GM19023 (cell line): Measurements from ENCODE around the gene SMIM33.
"Not testable (repeated sequence)": the region's sequence is repeated elsewhere in the genome, so short reads cannot be mapped to it uniquely, and the experiment has no call there.

Experiments used
- ATAC-seq: cut with Tn5 transposase; IDR thresholded peaks from one replicate; pipeline ENCODE4 v1.9.1; 2021; ENCODE audit warnings: mild to moderate bottlenecking, moderate library complexity; ENCODE audit not compliant: unreplicated experiment

The SMIM33 gene

DNA sequence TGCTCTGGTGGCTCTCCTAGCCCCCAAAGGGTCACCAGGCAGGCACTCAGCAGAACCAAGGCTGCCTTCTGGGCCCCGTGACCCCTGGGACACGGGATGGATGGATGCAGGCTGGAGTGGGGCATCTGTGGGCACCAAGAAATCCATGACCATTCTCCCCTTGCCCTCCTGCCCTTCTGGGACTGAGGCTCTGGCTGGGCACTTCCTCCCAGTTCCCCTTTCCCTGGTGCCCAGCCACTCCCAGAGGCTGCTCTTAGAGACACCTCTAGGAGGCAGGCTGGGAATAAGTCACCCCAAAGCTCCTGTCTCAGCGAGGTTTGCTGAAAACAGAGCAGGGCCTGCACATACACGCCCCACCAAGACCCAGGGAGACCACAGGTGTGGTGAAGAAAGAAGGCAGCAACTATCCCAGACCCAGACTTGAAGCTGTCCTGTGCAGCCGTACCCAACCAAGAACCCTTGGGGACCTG lies 10.8 kb downstream of the SMIM33 start:
- ATAC-seq, result no peak

DNA sequence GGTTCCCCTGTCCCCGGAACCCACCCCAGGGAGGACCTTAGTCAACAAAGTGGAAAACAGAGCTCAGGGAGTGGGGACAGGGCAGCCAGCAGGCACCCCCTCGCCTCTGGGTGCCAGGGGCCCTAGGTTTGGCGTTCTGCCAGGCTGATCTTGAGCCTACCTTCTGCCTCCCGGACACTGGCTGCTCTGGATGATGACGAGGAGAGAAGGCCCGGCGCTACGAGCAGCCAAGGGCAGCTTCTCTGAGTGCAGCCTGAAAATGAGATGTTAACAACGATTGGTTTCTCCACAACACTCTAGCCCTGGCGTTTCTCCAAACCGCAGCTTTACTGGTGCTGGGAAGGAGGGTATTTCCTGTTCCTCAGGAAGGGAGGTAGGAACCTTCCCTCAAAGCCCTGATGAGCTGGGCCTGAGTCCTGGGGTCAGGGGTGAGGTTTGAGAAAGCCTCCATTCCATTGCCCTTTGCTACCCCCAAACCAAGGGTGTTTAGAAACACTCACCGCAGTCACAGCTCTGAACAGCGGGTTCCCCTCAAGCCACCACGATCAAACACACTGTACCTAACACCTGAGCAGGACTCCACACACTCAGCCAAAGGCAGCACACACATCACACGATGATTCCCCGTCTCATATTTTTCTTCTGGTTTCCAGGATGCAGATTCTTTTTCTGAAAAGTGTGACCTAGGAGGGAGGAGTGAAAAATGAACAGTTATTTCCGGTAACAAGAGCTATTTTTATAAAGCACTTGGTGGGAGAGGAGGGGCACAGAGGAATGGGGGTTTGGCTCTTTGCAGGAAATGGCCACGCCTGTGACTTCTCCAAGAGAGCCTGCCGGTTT lies 11.5 kb downstream of the SMIM33 start, which contains the start of gene STING1:
STING1 (minus strand) TSS at position 709 of the 840 bp plus-strand sequence. CDS start 1,054 bp downstream, outside the sequence.
- no peak for ATAC-seq

DNA sequence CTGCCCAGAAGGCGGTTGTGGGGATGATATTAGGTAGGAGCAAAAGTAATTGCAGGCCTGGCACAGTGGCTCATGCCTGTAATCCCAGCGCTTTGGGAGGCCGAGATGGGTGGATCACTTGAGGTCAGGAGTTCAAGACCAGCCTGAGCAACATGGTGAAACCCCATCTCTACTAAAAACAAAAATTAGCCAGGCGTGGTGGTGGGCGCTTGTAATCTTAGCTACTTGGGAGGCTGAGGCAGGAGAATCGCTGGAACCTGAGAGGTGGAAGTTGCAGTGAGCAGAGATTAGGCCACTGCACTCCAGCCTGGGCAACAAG lies 12.0 kb downstream of the SMIM33 start:
- not testable (repeated sequence) for ATAC-seq

DNA sequence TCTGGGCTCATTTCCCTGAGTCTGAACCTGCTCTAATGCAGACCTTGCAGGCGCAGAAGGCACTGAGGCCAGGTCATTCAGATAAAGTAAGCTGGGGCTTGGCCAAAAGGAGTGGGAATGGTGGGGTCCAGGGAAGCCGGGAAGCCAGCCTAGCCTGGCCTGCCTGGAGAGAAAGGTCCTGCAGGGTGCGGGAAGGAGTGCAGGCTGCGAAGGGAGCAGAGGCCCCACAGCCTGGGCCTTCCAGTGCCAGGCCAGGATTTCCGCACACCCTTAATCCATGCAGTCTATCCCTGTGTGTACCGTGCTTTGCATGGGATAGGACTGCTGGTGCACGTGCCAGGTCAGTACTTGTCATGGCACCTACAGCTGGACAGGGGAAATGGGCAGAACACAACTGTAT lies 15.4 kb downstream of the SMIM33 start:
- ATAC-seq, result no peak

DNA sequence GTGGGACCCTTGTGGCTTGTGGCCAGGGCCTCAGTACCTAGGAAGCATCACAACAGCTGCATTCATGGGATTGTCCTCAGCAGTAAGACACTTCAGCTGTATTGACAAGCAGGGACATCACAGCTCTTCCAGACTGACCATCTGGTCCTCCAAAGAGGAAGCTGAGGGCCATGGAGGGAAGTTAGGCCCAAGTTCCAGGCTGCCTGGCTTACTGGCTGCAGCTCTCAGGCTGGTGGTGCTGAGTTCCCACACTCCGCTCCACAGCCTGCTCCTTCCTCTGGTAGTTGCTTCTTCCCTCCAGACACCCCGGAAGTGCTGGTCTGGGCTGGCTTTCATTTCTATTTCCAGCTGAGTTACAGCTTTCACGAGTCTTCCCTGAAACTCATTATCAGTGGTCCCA lies 17.5 kb downstream of the SMIM33 start:
- no peak for ATAC-seq

DNA sequence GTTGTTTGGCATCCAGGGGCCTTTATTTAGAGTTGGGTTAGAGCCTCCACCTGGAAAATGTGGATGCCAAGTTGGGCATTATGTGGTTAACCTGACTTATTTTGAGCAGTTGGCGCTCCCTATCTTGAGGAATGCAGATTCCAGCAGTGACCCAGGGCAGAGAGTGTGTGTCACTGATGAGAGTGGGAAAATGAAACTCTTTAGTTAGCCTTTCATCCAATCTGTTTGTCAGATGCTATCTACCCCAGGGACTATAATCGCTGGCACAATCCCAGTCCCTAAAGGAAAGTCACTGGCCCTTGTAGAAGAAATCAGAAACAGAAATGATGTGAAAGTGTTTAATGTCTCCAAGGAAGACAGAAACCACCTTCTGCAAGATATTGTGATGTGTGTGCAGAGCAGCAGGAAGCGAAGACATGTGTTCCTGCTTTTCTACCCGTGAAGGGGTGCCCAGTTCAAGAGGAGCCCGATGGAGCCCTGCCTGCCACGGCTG lies 21.9 kb downstream of the SMIM33 start:
- no peak for ATAC-seq

DNA sequence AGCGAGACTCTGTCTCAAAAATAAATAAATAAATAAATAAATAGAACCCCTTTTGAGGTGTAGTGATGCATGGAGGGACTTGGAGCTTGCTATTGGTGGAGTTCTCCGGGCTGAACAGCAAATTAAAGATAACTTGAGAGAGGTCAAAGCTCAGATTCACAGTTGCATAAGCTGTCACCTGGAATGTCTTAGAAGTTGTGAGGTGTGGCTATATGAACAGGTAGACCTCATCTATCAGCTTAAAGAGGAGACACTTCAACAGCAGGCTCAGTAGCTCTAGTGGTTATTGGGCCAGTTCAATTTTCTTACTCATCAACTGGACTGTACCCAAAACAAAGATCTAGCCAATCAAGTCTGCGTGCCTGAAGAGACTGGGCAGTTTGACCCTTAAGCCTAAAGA lies 23.5 kb downstream of the SMIM33 start:
- no peak for ATAC-seq

DNA sequence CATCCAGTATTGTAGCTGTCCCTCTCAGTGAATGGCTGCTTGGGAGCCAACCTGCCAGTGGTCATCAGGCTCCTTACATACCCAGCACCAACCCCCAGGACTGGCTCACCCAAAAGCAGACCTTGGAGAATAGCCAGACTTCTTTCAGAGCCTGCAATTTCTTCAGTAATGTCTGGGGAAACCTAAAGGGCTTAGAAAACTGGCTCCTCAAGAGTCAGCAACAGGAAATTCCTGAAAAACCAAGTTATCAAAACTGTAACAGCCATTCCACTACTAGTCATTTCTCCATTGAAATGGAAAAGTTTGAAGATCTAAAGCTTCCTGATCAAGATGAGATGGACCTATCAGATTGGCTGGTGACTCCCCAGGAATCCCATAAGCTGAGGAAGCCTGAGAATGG lies 24.0 kb downstream of the SMIM33 start:
- no peak for ATAC-seq

DNA sequence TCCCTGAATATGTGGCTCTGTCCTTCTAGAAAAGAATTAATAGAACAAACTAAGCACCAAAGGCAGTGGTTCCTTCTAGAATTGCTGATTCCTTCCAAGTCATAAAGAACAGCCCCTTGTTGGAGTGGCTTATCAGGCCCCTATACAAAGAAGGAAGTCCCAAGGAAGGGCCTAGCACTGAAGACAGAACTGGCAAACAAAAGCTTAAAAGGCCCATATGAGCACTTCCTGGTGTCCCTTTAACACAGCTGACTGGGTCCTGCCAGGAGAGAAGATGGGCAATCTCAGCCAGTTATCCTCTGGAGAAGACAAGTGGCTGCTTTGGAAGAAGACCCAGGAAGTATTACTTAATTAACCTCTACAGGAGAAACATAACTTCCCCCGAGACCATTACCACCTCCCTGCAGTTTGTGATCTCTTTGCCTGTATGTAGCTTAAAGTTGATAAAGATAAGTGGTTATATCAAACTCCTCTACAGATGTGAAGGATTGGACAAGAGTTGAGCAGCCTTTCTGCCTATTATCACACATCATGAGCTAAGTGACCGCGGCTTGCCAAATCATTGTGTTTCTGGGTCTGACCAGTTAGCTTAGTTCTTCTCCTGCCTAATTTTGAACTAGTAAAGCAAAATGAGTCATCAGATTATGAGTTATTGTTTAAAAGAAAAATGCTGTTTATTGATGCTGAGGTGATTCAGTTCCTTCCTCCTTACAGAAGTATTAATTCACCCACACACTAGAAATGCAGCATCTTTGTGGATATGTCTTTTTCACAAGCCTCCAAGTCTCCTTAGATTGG lies 25.0 kb downstream of the SMIM33 start:
- no peak for ATAC-seq

DNA sequence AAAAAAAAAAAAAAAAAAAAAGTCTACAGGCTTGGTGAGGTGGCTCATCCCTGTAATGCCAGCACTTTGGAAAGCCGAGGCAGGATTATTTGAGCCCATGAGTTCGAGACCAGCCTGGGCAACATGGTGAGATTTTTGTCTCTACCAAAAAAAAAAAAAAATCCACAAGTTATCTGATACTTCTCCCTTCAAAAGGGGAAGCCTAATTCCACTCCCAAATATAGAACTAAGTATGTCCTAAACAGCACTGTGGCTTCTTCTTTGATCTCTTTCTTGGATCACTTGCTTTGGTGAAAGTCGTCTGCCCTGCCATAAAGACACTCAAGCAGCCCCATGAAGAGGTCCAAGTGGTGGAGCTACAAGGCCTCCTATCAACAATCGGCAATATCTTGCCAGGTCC lies 30.6 kb downstream of the SMIM33 start:
- no peak for ATAC-seq

DNA sequence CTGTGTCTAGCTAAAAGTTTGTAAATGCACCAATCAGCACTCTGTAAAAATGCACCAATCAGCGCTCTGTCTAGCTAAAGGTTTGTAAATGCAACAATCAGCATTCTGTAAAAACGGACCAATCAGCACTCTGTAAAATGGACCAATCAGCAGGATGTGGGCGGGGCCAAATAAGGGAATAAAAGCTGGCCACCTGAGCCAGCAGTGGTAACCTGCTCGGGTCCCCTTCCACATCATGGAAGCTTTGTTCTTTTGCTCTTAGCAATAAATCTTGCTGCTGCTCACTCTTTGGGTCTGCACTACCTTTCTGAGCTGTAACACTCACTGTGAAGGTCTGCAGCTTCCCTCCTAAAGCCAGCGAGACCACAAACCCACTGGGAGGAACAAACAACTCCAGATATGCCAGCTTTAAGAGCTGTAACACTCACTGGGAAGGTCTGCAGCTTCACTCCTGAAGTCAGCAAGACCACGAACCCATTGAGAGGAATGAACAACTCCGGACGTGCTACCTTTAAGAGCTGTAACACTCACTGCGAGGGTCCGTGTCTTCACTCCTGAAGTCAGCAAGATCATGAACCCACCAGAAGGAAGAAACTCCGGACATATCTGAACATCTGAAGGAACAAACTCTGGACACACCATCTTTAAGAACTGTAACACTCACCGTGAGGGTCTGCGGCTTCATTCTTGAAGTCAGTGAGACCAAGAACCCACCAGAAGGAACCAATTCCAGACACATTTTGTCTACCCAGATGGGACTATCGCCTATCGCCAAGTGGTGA lies 32.4 kb downstream of the SMIM33 start:
- ATAC-seq, result not testable (repeated sequence)

DNA sequence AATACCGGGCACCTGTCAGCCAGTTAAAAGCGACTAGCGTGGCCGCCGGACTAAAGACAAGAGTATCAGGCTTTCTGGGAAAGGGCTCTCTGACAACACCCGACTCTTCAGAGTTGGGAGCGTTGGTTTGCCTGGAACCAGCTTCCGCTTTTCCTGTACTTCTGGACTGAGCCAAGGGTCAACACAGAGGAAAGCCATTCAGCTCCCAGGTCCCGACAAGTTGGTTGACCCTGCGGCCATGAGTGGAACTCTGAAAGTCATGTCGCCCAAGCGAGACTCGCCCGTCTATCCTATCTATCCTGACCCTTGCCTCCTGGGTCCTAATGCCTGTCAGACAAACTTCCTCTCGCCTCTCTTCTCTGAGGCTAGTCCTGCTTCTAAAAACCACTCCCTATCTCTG lies 33.1 kb downstream of the SMIM33 start:
- not testable (repeated sequence) for ATAC-seq

DNA sequence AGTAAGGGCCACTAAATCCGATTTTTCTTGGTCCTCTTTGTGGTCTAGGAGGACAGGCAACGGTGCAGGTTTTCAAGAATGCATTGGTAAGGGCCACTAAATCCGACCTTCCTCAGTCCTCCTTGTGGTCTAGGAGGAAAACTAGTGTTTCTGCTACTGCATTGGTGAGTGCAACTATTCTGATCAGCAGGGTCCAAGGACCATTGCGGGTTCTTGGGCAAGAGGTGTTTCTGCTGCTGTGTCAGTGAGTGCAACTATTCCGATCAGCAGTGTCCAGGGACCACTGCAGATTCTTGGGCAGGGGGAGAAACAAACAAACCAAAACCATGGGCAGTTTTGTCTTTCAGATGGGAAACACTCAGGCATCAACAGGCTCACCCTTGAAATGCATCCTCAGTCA lies 33.9 kb downstream of the SMIM33 start:
- ATAC-seq, result not testable (repeated sequence)

DNA sequence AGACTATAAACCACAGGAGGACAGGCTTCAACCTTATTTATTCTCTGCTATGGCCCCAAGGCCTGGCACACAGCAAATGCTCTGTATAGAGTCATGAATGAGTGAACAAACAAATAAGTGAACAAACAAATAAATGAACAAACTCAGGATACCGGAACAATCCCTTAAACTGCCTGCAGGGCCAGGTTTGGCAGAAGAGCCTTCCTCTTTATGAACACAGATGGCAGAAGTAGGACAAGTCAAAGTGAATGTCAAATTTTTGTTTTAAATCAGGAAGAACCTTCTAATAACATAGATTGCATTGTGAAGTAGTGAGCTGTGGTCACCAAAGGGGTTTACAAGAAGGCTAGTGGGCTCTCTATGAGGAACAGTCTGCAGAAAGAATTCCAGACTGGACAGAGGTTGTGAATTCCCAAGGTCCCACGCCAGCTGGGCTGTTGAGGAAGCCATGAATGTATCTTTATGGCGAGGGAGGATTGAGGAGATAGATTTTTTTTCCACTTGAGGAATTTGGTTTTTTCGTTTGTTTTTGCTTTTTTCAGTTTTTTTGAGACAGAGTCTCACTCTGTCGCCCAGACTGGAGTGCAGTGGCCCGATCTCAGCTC lies 42.1 kb downstream of the SMIM33 start:
- ATAC-seq, result no peak

DNA sequence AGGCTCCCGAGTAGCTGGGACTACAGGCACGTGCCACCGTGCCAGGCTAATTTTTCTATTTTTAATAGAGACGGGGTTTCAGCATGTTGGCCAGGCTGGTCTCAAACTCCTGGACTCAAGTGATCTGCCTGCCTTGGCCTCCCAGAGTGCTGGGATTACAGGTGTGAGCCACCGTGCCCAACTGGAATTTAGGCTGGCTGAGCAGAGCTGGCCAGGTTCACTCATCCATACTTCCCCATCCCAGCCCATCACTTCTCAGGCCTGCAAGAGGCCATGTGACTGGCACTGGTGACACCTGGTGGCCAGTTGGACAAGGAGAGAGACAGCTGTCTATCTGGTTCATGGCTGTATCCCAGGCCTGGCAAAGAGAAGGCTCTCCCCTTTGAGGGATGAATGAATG lies 42.6 kb downstream of the SMIM33 start:
- ATAC-seq, result not testable (repeated sequence)

DNA sequence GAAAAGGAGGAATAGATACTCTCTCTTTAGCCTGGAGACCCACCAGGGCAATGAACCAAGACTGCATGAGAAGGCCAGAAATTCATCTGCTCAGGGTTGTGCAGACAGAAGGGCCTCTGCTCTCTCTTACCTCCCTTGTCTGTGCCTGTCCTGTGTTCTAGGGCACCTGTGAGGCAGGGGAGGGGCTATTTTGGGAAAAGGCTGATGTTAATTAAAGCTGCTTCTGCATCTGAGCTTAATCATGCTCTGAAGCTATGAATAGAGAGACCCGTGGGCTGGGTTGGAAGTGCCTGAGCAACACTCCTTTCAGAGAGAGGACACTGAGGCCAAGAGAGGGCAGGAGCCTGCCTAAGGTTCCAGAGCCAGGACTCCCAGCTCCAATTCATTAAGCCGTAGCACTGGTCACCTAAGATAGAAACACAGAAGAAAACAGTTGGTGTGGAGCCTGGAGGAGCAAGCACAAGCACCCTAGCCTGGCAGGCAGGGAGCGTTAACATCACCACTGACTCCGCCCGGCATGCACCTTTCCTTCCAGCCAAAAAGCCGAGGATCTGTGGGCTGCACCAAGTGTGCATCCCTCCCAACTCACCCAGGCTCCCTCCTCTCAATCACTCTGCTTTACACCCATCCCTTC lies 43.2 kb downstream of the SMIM33 start:
- ATAC-seq, result no peak

DNA sequence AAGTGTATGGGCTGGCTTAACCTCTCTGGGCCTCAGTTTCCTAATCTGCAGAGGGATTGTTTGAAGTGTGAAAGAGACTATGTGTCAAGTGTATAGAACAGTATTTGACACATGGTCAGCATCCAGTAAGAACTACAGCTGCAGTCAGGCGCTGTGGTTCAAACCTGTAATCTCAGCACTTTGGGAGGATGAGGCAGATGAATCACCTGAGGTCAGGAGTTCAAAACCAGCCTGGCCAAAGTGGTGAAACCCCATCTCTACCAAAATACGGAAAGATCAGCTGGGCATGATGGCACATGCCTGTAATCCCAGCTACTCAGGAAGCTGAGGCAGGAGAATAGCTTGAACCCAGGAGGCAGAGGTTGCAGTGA lies 43.7 kb downstream of the SMIM33 start:
- ATAC-seq, result no peak

DNA sequence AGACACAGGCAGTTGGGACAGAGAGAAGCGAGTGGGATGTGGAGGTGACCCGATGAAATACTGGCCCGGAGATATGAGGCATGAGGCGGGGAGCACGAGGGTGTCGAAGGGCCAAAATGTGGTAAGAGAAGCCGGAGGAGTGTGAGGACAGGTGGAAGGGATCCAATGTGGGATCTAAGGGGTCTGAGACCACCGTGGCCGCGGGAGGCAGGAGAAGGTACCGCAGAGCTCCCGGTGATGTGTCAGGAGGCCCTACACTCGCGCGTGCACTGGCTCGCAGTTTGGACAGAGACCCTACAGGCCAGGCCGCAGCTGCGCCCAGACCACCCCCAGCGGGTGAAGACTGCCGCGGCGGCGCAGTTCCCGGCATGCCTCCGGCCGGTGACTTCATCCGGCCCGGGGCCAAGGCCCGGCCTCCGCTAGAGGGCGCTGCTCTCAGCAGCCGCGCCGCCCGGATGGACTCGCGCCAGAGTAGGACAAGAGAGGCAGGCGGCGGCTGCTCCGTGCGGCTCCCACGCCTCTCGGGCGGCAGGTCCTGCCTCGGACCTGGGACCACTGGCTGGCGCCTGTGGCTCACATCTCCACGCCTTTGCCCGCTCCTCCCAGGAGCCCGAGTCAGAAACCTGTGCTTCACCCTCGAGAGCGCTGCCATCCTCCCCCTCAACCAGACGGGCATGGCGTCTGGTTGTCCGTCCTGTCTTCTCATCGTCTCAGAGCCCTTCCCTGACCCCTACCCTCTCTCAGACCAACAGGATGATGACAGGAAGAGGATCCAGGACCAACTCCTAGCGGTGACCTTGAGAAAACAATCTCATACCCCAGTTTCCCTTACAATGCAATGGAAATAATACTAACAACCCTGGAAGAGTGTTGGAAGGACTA lies 47.1 kb downstream of the SMIM33 start:
- ATAC-seq, result peak; percentile 86
